Left hindlimb (tissue), 1 donor: ENCODE results near the gene STK4.

Experiments
- DNase-seq: peaks from one replicate; pipeline ENCODE4 v3.0.0-alpha.2; 2018

The STK4 gene

GRCh38 chr20:44966030-44966961, at the start of gene STK4:
STK4 (plus strand) TSS chr20:44966512; CDS start chr20:44966569, 57 bp downstream.
- DNase-seq, result peak; percentile 95

- no peak for DNase-seq
These were observed 49.7 kb upstream of the STK4 start for GRCh38 chr20:44916586-44916985.

- DNase-seq, result no peak
These were observed 48.9 kb upstream of the STK4 start for GRCh38 chr20:44917399-44917798.

- DNase-seq, result no peak
These were observed 48.0 kb upstream of the STK4 start for GRCh38 chr20:44918342-44918741.

- no peak for DNase-seq
These were observed 47.6 kb upstream of the STK4 start for GRCh38 chr20:44918761-44919160.

- no peak for DNase-seq
These were observed 44.9 kb upstream of the STK4 start for GRCh38 chr20:44921447-44921846.

GRCh38 chr20:44924541-44924940, 41.8 kb upstream of the STK4 start:
- DNase-seq, result no peak

GRCh38 chr20:44928595-44928994, 37.7 kb upstream of the STK4 start:
- DNase-seq, result no peak

- no peak for DNase-seq
These were observed 35.7 kb upstream of the STK4 start for GRCh38 chr20:44930517-44931168.

GRCh38 chr20:44931911-44932310, 34.4 kb upstream of the STK4 start:
- no peak for DNase-seq

- no peak for DNase-seq
These were observed 33.4 kb upstream of the STK4 start for GRCh38 chr20:44932916-44933315.

GRCh38 chr20:44936510-44936909, 29.8 kb upstream of the STK4 start:
- DNase-seq, result no peak

GRCh38 chr20:44938637-44939036, 27.7 kb upstream of the STK4 start:
- DNase-seq, result no peak

GRCh38 chr20:44941120-44941691, 25.1 kb upstream of the STK4 start:
- DNase-seq, result no peak

- DNase-seq, result no peak
These were observed 23.9 kb upstream of the STK4 start for GRCh38 chr20:44942264-44942973.

- DNase-seq, result no peak
These were observed 22.5 kb upstream of the STK4 start for GRCh38 chr20:44943828-44944227.

- DNase-seq, result no peak
These were observed 21.1 kb upstream of the STK4 start for GRCh38 chr20:44945261-44945660.

- DNase-seq, result no peak
These were observed 19.9 kb upstream of the STK4 start for GRCh38 chr20:44946271-44946852.

GRCh38 chr20:44948107-44948506, 18.2 kb upstream of the STK4 start:
- DNase-seq, result no peak

GRCh38 chr20:44948513-44948912, 17.8 kb upstream of the STK4 start:
- DNase-seq, result no peak

GRCh38 chr20:44950368-44950767, 15.9 kb upstream of the STK4 start:
- no peak for DNase-seq

- DNase-seq, result no peak
These were observed 13.6 kb upstream of the STK4 start for GRCh38 chr20:44952731-44953130.

- no peak for DNase-seq
These were observed 12.1 kb upstream of the STK4 start for GRCh38 chr20:44954211-44954610.
